GM18867 (cell line): ENCODE measurements around the gene COL7A1.

Source experiments
- ATAC-seq: cut with Tn5 transposase; IDR thresholded peaks from one replicate; pipeline ENCODE4 v1.9.1; 2021; ENCODE audit warnings: mild to moderate bottlenecking, moderate library complexity; ENCODE audit not compliant: unreplicated experiment

The COL7A1 gene

GRCh38 chr3:48592519-48593087 is 2.5 kb downstream of the COL7A1 start:
- ATAC-seq, result no peak

- ATAC-seq, result no peak
These were observed 3.1 kb downstream of the COL7A1 start for GRCh38 chr3:48591886-48592518.

DNA sequence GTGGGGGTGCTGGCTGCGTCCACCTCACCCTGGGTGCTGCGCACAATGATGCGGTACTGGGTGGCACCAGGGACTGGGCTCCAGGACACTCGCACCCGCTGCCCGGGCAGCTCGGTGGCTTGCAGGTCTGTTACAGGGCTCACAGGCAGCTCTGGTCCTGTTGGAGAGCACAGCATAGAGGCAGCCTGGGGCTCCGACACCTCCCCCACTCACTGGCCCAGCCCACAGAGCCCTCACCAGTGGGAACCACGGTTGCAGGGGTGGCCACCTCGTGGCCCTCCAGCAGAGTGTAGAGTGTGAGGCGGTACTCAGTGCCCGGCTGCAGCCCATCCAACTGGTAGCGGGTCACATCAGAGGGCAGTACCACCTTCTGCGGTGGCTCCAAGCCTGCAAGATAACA is 3.7 kb downstream of the COL7A1 start:
- ATAC-seq, result no peak

DNA sequence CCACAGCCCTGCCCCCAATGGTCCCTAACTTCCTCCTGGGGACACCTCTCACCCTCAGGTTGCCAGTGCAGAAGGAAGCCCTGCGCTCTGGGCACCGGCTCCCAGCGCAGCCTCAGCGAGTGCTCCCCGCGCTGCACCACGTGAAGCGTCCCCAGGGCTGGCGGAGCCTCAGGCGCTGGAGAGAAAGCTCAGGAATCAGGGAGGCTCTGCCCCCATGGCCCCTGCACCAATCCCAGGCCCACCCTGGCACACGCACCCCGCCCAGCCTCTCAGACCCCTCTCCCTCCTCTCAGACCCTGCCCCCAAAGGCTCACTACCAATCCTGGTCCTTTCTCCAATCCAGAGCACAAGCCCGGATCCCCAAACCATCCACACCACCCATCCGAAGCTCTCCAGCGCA is 6.9 kb downstream of the COL7A1 start:
- ATAC-seq, result no peak

- ATAC-seq, result no peak
These were observed 7.4 kb downstream of the COL7A1 start for GRCh38 chr3:48587686-48588085.

- ATAC-seq, result no peak
These were observed 9.7 kb downstream of the COL7A1 start for GRCh38 chr3:48585411-48585810.

DNA sequence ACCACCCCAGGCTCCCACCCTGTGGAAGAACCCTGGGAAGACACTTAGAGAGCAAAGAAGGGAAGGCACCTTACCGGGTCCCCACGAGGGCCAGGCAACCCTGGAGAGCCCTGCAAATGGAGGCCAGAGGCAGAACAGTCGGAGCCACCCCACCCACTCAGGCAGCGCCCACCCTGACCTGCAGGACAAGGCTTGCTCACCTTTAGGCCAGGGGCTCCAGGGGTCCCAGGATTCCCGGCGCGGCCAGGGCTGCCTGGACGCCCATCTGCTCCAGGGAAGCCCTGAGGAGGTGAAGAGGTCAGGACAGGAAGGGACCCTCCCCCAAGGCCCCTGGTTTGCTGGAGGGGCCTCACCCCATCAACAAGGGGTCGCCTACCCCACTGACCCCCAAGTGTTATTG is 10.3 kb downstream of the COL7A1 start:
- no peak for ATAC-seq

- no peak for ATAC-seq
These were observed 13.3 kb downstream of the COL7A1 start for GRCh38 chr3:48581621-48582481.

- ATAC-seq, result no peak
These were observed 18.5 kb downstream of the COL7A1 start for GRCh38 chr3:48576647-48577046.

GRCh38 chr3:48575366-48575765 is 19.8 kb downstream of the COL7A1 start:
- ATAC-seq, result no peak

GRCh38 chr3:48573973-48574585 is 21.1 kb downstream of the COL7A1 start:
- ATAC-seq, result no peak

DNA sequence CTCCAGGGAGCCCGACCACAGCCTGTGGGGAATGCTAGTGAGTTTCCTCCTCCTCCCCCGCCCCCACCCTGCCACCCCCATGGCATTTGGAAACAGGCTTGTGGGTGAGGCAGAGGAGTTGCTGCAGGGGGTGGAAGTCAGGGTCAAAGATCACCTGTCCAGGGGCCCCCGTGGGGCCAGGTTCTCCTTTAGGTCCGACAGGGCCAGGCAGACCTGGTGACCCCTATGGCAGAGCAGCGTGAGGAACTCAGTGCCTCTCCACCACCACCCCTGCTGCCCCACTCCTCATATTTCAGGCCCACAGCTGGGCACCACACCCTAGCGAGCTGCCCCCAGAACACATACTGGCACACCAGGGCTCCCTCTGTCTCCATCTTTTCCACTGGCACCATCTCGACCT is 22.6 kb downstream of the COL7A1 start:
- ATAC-seq, result no peak

DNA sequence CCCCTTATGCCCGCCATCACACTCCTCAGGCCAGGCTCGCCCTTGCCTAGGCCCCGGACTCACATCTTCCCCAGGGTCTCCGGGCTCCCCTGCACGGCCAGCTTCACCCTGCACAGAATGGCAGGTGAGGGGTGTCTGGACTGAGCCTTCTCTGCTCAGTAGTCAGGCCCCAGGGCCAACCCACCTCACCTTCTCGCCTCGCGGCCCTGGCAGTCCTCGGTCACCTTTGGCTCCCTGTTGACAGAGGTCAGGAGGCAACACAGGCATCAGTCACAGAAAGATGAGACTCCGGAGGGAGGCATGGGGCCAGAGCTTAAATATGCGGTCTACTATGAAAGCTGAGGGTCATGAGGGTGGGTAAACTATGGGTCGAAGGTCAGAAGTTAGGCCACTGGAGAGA is 23.2 kb downstream of the COL7A1 start:
- no peak for ATAC-seq

DNA sequence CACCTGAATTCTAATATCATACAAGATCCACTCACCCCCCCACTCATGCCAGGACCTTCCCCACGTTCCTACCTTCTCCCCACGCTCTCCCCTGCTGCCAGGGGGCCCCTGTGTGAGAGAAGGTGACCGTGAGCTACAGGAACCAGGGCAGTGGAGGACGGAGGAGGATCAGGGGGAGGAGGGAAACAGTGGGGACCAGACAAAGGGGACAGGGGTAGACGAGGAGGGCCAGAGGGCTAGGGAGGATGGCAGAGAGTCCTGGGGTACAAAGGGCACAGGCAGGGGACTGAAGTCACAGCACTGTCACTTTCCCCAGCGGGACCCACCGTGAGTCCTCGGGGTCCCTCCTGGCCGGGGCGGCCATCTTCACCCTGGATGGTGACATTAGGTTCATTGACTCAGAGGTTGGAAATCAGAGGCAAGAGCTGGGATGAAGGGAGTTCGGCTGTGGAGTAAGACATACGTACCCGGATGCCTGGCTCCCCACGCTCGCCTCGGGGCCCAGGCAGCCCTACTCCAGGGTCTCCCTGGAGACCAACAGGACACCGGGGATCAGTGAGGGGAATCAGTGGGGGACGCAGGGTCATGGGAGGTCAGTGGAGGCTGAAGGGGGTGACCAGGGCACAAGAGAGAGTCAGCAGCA is 25.2 kb downstream of the COL7A1 start:
- no peak for ATAC-seq

DNA sequence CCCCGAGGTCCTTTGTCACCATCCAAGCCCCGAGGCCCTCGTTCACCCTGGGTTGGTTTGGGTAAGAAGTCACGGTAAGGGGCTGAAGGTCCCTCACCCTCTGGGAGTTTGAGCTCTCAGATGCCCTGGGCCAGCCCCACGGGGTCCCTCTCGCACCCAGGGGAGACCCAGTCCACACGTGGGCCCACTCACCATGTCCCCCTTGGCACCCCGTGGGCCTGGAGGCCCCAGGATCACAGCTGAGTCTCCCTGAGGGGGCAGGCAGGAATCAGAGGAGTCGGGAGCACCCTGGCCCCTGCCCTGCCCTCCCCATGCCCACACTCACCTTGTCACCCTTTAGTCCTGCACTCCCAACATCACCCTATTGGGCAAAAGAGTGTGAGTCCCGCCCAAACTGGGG is 25.7 kb downstream of the COL7A1 start:
- no peak for ATAC-seq

DNA sequence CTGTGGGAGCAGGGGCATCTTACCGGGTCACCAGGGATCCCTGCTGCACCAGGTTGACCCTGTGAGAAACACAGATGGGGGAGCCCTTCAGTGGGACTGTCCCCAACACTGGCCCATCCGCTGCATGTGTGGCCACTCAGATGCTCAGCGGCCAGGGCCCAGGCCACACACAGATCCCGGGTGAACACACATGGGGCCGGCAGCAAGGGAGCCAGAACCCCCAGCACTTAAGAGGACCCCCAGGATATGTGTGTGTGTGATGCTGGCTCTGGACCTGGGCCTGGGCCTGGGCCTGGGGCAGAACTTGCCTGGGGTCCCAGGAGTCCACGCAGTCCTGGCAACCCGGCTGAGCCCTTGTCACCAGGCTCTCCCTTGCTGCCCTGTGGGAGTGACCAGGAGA is 26.7 kb downstream of the COL7A1 start:
- no peak for ATAC-seq

DNA sequence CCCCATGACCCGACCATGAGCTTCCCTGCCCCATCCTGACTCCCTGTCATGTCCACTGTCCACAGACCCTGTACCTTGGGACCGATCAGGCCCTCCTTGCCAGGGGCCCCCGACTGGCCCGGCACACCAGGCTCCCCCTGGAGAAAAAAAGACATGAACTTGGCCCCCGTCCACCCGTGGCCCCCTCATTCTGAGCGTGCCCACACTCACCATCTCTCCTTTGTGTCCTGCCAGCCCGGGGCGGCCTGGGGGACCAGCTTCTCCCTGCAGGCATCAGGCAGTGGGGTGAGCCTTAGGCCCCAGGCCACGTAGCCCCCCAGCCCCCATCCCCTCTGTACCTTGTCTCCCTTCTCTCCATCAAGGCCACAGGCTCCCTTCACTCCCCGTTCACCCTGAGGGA is 27.6 kb downstream of the COL7A1 start:
- ATAC-seq, result no peak

- ATAC-seq, result no peak
These were observed 28.0 kb downstream of the COL7A1 start for GRCh38 chr3:48567090-48567489.

- no peak for ATAC-seq
These were observed 28.7 kb downstream of the COL7A1 start for GRCh38 chr3:48566401-48566760.

GRCh38 chr3:48565591-48566400 is 29.3 kb downstream of the COL7A1 start:
- ATAC-seq, result no peak

DNA sequence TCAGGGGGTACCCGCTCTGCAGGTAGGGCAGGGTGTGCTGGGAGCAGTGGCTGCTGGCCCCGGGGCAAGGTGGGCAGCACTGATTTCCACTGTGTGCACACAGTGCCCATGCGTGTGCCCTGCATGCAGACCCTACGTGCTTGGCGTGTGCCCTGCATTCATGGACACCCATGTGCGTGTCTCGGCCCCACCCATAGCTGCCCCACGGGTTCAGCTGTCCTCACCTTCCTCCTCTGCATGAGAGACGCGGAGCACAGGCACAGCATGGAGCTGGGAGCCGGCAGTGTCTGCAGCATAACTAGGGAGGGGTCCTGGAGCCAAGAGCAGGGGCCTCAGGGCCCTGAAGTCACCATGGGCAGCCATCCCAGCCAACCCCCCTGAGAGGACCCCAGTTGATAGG is 29.9 kb downstream of the COL7A1 start:
- ATAC-seq, result no peak
